ENCODE measurements around the gene HAND1. TPM values are rescaled to one million over a fixed set of nuclear protein-coding genes. Genes with fewer than 3 reads are reported as not detected.

HAND1 gene
- total RNA-seq, 1 donor from 2014 or later = 0.47 TPM

- TF ChIP-seq CTCF (IDR thresholded peaks at IDR 0.05; ENCODE audit: partially characterized antibody, unreplicated experiment) = peak; percentile 60
- no peak for DNase-seq
- Mint-ChIP-seq H3K9me3 (ENCODE audit: unreplicated experiment) (no peaks in the 10 kb centered on the region), H3K4me3 (ENCODE audit: unreplicated experiment) (no peak overlapping the region), H3K27ac (ENCODE audit: unreplicated experiment) (no peak overlapping the region), H3K36me3 (ENCODE audit: unreplicated experiment) (no peaks in the 10 kb centered on the region), H3K4me1 (ENCODE audit: low read depth, unreplicated experiment) (peaks cover 8% of the 10 kb centered on the region), H3K27me3 (ENCODE audit: unreplicated experiment) (peaks cover 2% of the 10 kb centered on the region)
These were observed 16.5 kb downstream of the HAND1 start for GRCh38 chr5:154461531-154461930.

DNA sequence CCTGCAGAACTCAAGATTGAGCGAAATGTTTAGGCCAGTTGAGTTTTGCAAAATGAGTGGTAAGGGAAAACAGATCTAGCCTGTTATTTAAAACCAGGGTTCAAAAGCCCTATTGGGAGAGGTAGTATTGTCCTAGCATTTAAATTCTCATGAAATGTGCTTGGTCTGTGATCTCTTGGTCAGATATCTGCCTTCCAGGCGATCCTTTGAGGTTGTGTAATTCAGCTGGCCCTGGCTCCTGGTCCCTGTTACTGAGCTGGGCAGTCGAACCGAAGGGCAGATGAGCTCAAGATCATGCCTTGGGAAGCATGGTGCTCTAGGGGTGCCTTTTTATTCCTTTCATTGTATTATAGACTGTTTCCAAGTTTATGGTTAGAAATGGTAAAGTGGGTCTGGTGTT is 17.9 kb downstream of the HAND1 start:
- no peak for DNase-seq
- no peak overlapping the region for H3K27ac Mint-ChIP-seq (ENCODE audit: unreplicated experiment)
- TF ChIP-seq CTCF (IDR thresholded peaks at IDR 0.05; ENCODE audit: partially characterized antibody, unreplicated experiment) = no peak
- no peak overlapping the region for H3K4me3 Mint-ChIP-seq (ENCODE audit: unreplicated experiment)
- H3K9me3 Mint-ChIP-seq (ENCODE audit: unreplicated experiment) = no peaks in the 10 kb centered on the region
- H3K36me3 Mint-ChIP-seq (ENCODE audit: unreplicated experiment) = no peaks in the 10 kb centered on the region
- peaks cover 2% of the 10 kb centered on the region for H3K27me3 Mint-ChIP-seq (ENCODE audit: unreplicated experiment)
- peaks cover 8% of the 10 kb centered on the region for H3K4me1 Mint-ChIP-seq (ENCODE audit: low read depth, unreplicated experiment)

DNA sequence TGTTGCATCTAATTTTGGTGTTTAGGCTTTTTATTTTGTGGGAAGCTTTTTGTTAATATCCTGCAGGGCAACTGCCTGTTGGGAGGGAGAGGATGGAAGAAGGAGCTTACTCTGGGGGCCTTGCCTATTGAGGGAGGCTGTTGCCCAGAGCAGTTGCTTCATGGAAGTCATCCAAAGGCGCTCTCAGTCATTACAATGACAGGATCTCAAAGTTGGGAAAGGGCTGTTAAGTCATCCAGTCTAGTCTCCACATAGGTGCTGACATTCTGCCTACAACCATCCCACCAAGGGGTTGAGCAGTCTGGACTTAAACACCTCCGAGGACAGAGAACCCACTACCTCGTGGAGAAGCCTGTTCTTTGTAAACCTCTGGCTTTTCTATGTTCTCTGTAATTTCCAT is 19.0 kb downstream of the HAND1 start:
- TF ChIP-seq CTCF (IDR thresholded peaks at IDR 0.05; ENCODE audit: partially characterized antibody, unreplicated experiment) = no peak
- H3K27ac Mint-ChIP-seq (ENCODE audit: unreplicated experiment) = no peak overlapping the region

DNA sequence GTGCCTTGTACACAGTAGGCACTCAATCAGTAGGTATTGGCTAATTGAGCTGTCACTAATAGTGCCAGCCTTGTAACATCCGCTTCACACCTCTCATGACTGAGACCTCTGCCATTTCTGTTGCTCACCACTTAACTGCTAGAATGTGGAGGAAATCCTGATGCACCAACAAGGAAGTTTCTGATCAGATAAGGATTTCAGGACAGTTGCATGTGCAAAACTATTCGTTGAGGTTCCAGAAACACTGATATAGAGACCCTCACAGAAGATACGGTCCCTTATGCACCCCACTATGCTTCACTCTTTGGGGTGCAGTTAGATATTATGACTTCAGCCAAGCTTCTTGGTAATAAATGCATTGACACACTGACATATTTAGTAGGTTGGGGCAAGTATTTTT is 21.5 kb downstream of the HAND1 start:
- no peaks in the 10 kb centered on the region for H3K9me3 Mint-ChIP-seq (ENCODE audit: unreplicated experiment)
- H3K4me1 Mint-ChIP-seq (ENCODE audit: low read depth, unreplicated experiment) = peaks cover 4% of the 10 kb centered on the region
- no peak overlapping the region for H3K4me3 Mint-ChIP-seq (ENCODE audit: unreplicated experiment)
- TF ChIP-seq CTCF (IDR thresholded peaks at IDR 0.05; ENCODE audit: partially characterized antibody, unreplicated experiment) = no peak
- H3K36me3 Mint-ChIP-seq (ENCODE audit: unreplicated experiment) = no peaks in the 10 kb centered on the region
- H3K27me3 Mint-ChIP-seq (ENCODE audit: unreplicated experiment) = no peaks in the 10 kb centered on the region
- no peak overlapping the region for H3K27ac Mint-ChIP-seq (ENCODE audit: unreplicated experiment)
- DNase-seq = no peak

More for the DNA sequence above, 19.0 kb downstream of the HAND1 start:
- H3K9me3 Mint-ChIP-seq (ENCODE audit: unreplicated experiment) = no peaks in the 10 kb centered on the region
- H3K4me3 Mint-ChIP-seq (ENCODE audit: unreplicated experiment) = no peak overlapping the region
- DNase-seq = no peak
- no peaks in the 10 kb centered on the region for H3K36me3 Mint-ChIP-seq (ENCODE audit: unreplicated experiment)
- H3K4me1 Mint-ChIP-seq (ENCODE audit: low read depth, unreplicated experiment) = peaks cover 8% of the 10 kb centered on the region
- no peaks in the 10 kb centered on the region for H3K27me3 Mint-ChIP-seq (ENCODE audit: unreplicated experiment)

GRCh38 chr5:154455585-154455984 is 22.4 kb downstream of the HAND1 start:
- no peaks in the 10 kb centered on the region for H3K4me1 Mint-ChIP-seq (ENCODE audit: low read depth, unreplicated experiment)
- H3K9me3 Mint-ChIP-seq (ENCODE audit: unreplicated experiment) = no peaks in the 10 kb centered on the region
- no peaks in the 10 kb centered on the region for H3K27me3 Mint-ChIP-seq (ENCODE audit: unreplicated experiment)
- H3K27ac Mint-ChIP-seq (ENCODE audit: unreplicated experiment) = no peak overlapping the region
- no peak for TF ChIP-seq CTCF (IDR thresholded peaks at IDR 0.05; ENCODE audit: partially characterized antibody, unreplicated experiment)
- no peak overlapping the region for H3K4me3 Mint-ChIP-seq (ENCODE audit: unreplicated experiment)
- H3K36me3 Mint-ChIP-seq (ENCODE audit: unreplicated experiment) = no peaks in the 10 kb centered on the region
- no peak for DNase-seq
